H1 (cell line): Measurements from ENCODE around the gene CCP110. TPM values are rescaled to one million over a fixed set of nuclear protein-coding genes. Genes with fewer than 3 reads are reported as not detected.

Experiments used
- polyA plus RNA-seq, 7 experiments: library from polyadenylated mRNA; depleted of rRNA in 3 of 7; stranded (reverse) in 5 of 7; unstranded in 2 of 7; fragments of >200 nt in 5 of 7; fragments of 200-250 nt in 2 of 7; gene quantifications; 1 replicate in 5 of 7; 2 replicates in 1 of 7; 4 replicates in 1 of 7; pipeline versions ENCODE4 v1.2.1 to v1.2.3, GENCODE V29; 2011 to 2013; ENCODE audit warnings: missing spikeins in 2 of 7, mixed read lengths in 2 of 7
- total RNA-seq: library from RNA; stranded (reverse); fragmentation: NEBNext Ultra II Directional; extraction: Animal tissue kit (Norgen Biotek cat#: 25700); gene quantifications from 2 replicates; pipeline ENCODE4 v1.2.1, GENCODE V29; 2021

Gene CCP110
- total and polyA plus RNA-seq, 2 of the 8 experiments (the other 6 are each of a cell fraction or from before 2014, with no cell fraction given) = 3.2 to 19.8 TPM

Other genes with a start within 250 kb of the CCP110 start
- 0.35 and 1.2 TPM in 2 replicates for gene CLEC19A, start 238.2 kb upstream of the CCP110 start, total RNA-seq
- gene CLEC19A, start 238.2 kb upstream of the CCP110 start, polyA plus RNA-seq (2011; rRNA removed) = 0.88 and 1.5 TPM in 2 replicates
- gene TMC5, start 106.1 kb upstream of the CCP110 start, total RNA-seq = 1.8 and 3.9 TPM in 2 replicates
- gene TMC5, start 106.1 kb upstream of the CCP110 start, polyA plus RNA-seq (2011; rRNA removed) = 1.1 and 1.6 TPM in 2 replicates
- gene GDE1, start 1.8 kb upstream of the CCP110 start, total RNA-seq = 65.8 and 70.8 TPM in 2 replicates
- 28.0 and 29.2 TPM in 2 replicates for gene GDE1, start 1.8 kb upstream of the CCP110 start, polyA plus RNA-seq (2011; rRNA removed)
- 55.1 and 57.1 TPM in 2 replicates for gene VPS35L, start 31.8 kb downstream of the CCP110 start, total RNA-seq
- gene VPS35L, start 31.8 kb downstream of the CCP110 start, polyA plus RNA-seq (2011; rRNA removed) = 31.5 and 40.3 TPM in 2 replicates
- 80.8 and 87.9 TPM in 2 replicates for gene KNOP1, start 194.3 kb downstream of the CCP110 start, total RNA-seq
- gene KNOP1, start 194.3 kb downstream of the CCP110 start, polyA plus RNA-seq (2011; rRNA removed) = 21.3 and 21.6 TPM in 2 replicates
- 5.8 and 6.2 TPM in 2 replicates for gene IQCK, start 194.3 kb downstream of the CCP110 start, total RNA-seq
- 9.3 and 10.4 TPM in 2 replicates for gene IQCK, start 194.3 kb downstream of the CCP110 start, polyA plus RNA-seq (2011; rRNA removed)